DND-41 (cell line): Measurements from ENCODE around the gene DCAF12L2.
"Not testable (repeated sequence)": the region's sequence is repeated elsewhere in the genome, so short reads cannot be mapped to it uniquely, and the experiment has no call there.

Source experiments
- EZH2 ChIP-seq: IDR thresholded peaks from 3 replicates; pipeline ENCODE4 v1.6.1; 2012; ENCODE audit warnings: borderline replicate concordance, low read depth, mild to moderate bottlenecking, moderate library complexity, low read length, inconsistent platforms; ENCODE audit not compliant: severe bottlenecking
- TF ChIP-seq, protein P1 (sequence below): IDR thresholded peaks from 2 replicates; pipeline ENCODE4 v1.5.1; 2012; ENCODE audit warnings: borderline replicate concordance, low read length, moderate library complexity, mild to moderate bottlenecking; ENCODE audit not compliant: poor library complexity, severe bottlenecking; ENCODE audit errors: extremely low read depth

DNA sequence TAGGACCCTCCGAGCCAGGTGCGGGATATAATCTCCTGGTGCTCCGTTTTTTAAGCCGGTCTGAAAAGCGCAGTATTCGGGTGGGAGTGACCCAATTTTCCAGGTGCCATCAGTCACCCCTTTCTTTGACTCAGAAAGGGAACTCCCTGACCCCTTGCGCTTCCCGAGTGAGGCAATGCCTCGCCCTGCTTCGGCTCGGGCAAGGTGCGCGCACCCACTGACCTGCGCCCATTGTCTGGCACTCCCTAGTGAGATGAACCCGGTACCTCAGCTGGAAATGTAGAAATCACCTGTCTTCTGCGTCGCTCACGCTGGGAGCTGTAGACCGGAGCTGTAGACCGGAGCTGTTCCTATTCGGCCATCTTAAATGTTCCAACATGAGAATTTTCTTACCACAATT is 24.8 kb upstream of the DCAF12L2 start:
- TF ChIP-seq, protein P1, sequence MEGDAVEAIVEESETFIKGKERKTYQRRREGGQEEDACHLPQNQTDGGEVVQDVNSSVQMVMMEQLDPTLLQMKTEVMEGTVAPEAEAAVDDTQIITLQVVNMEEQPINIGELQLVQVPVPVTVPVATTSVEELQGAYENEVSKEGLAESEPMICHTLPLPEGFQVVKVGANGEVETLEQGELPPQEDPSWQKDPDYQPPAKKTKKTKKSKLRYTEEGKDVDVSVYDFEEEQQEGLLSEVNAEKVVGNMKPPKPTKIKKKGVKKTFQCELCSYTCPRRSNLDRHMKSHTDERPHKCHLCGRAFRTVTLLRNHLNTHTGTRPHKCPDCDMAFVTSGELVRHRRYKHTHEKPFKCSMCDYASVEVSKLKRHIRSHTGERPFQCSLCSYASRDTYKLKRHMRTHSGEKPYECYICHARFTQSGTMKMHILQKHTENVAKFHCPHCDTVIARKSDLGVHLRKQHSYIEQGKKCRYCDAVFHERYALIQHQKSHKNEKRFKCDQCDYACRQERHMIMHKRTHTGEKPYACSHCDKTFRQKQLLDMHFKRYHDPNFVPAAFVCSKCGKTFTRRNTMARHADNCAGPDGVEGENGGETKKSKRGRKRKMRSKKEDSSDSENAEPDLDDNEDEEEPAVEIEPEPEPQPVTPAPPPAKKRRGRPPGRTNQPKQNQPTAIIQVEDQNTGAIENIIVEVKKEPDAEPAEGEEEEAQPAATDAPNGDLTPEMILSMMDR, result not testable (repeated sequence)
- TF ChIP-seq EZH2, result not testable (repeated sequence)
